Measurements from ENCODE around the gene PLP2.
A peak's percentile ranks its signal among the peaks of the same experiment; 100 is the strongest.
"Not testable (repeated sequence)": the region's sequence is repeated elsewhere in the genome, so short reads cannot be mapped to it uniquely, and the experiment has no call there.

Gene PLP2

GRCh38 chrX:49171752-49172279, at the start of gene PLP2:
TSS of gene PLP2 (plus strand) at chrX:49171898. CDS start at chrX:49172001, 103 bp downstream.
- DNase-seq: peak; percentile 60

GRCh38 chrX:49122499-49122898, 49.2 kb upstream of the PLP2 start:
- no peak for DNase-seq

- DNase-seq: not testable (repeated sequence)
These were observed 43.9 kb upstream of the PLP2 start for GRCh38 chrX:49127742-49128258.

- DNase-seq: no peak
These were observed 42.3 kb upstream of the PLP2 start for GRCh38 chrX:49129427-49129826.

GRCh38 chrX:49132275-49132674, 39.4 kb upstream of the PLP2 start:
- not testable (repeated sequence) for DNase-seq

GRCh38 chrX:49133759-49134158, 37.9 kb upstream of the PLP2 start:
- DNase-seq: no peak

- no peak for DNase-seq
These were observed 34.2 kb upstream of the PLP2 start for GRCh38 chrX:49137492-49137891.

GRCh38 chrX:49139713-49140112, 32.0 kb upstream of the PLP2 start:
- DNase-seq: no peak

- not testable (repeated sequence) for DNase-seq
These were observed 29.4 kb upstream of the PLP2 start for GRCh38 chrX:49142264-49142663.

- not testable (repeated sequence) for DNase-seq
These were observed 28.5 kb upstream of the PLP2 start for GRCh38 chrX:49143154-49143553.

- DNase-seq: no peak
These were observed 24.4 kb upstream of the PLP2 start for GRCh38 chrX:49147282-49147681.

GRCh38 chrX:49147936-49148335, 23.8 kb upstream of the PLP2 start:
- no peak for DNase-seq

GRCh38 chrX:49148390-49149100, 23.2 kb upstream of the PLP2 start:
- not testable (repeated sequence) for DNase-seq

- DNase-seq: not testable (repeated sequence)
These were observed 22.4 kb upstream of the PLP2 start for GRCh38 chrX:49149291-49149690.

- DNase-seq: no peak
These were observed 18.2 kb upstream of the PLP2 start for GRCh38 chrX:49153467-49153866.

GRCh38 chrX:49155243-49155899, 16.3 kb upstream of the PLP2 start:
- DNase-seq: no peak

- DNase-seq: peak; percentile 93
These were observed 15.5 kb upstream of the PLP2 start for GRCh38 chrX:49155900-49156837.

- DNase-seq: no peak
These were observed 14.5 kb upstream of the PLP2 start for GRCh38 chrX:49157194-49157593.

- no peak for DNase-seq
These were observed 10.8 kb upstream of the PLP2 start for GRCh38 chrX:49160908-49161307.

- no peak for DNase-seq
These were observed 10.1 kb upstream of the PLP2 start for GRCh38 chrX:49161632-49162031.

- DNase-seq: no peak
These were observed 9.1 kb upstream of the PLP2 start, which contains the start of gene MAGIX for GRCh38 chrX:49162620-49163019. TSS of gene MAGIX (plus strand) at chrX:49162758. CDS start at chrX:49162890, 132 bp downstream.

GRCh38 chrX:49163555-49164419, 7.9 kb upstream of the PLP2 start:
- DNase-seq: peak; percentile 92

Data from femur (tissue), 1 donor.